ENCODE results near the gene TMEM42.

DNA sequence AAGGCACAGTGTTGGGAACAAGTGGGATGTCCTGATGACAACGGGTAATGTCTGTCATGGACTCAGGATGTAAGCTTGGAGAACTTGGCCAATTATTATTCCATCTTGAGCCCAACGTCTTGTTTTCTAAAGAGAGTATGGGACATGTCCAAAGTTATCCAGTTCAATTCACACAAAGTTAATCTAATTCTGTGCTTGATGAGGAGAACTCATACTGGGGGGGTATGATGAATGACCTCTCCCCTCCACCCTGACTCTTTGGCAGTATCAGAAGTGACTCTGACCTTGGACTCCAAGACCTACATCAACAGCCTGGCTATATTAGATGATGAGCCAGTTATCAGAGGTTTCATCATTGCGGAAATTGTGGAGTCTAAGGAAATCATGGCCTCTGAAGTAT lies 49.0 kb downstream of the TMEM42 start:
- TF ChIP-seq, protein P1, sequence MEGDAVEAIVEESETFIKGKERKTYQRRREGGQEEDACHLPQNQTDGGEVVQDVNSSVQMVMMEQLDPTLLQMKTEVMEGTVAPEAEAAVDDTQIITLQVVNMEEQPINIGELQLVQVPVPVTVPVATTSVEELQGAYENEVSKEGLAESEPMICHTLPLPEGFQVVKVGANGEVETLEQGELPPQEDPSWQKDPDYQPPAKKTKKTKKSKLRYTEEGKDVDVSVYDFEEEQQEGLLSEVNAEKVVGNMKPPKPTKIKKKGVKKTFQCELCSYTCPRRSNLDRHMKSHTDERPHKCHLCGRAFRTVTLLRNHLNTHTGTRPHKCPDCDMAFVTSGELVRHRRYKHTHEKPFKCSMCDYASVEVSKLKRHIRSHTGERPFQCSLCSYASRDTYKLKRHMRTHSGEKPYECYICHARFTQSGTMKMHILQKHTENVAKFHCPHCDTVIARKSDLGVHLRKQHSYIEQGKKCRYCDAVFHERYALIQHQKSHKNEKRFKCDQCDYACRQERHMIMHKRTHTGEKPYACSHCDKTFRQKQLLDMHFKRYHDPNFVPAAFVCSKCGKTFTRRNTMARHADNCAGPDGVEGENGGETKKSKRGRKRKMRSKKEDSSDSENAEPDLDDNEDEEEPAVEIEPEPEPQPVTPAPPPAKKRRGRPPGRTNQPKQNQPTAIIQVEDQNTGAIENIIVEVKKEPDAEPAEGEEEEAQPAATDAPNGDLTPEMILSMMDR (IDR thresholded peaks at IDR 0.05): no peak
- no peak for TF ChIP-seq POLR2A (IDR thresholded peaks at IDR 0.05)

Measured in lower leg skin (tissue), 3 donors.